Peyer's patch (tissue), 4 donors: Measurements from ENCODE around the gene ATP6V0E2. TPM values are rescaled to one million over a fixed set of nuclear protein-coding genes. Genes with fewer than 3 reads are reported as not detected.

Experiments used
- small RNA-seq, 2 donors: library from RNA; depleted of rRNA; stranded (forward); fragments of <200 nt; gene quantifications; one replicate each; pipeline ENCODE3, GENCODE V24; 2016
- total RNA-seq, 4 donors: library from RNA; depleted of rRNA; stranded (reverse); fragments of >200 nt; gene quantifications; one replicate each; pipeline ENCODE4 v1.1.0, GENCODE V29; 2016

Gene ATP6V0E2
- total RNA-seq, 4 donors from 2014 or later: 7.6 to 17.8 (median 11.1) TPM

Small RNA genes lying within 50 kb of the gene (small RNA-seq; reads per million reads assigned to genes)
- 0 reads per million in 2 donors for gene AC093458.1

Other genes starting within 250 kb of the ATP6V0E2 start
- gene ZNF467, start 100.4 kb upstream of the ATP6V0E2 start, total RNA-seq: 1 to 10 TPM in 3 of 4 donors, under 1 TPM in 1; 0.35 to 4.7 (median 3.1) TPM
- 10 to 100 TPM; 19.8 to 36.4 (median 23.0) TPM for gene ZNF862, start 35.6 kb upstream of the ATP6V0E2 start, total RNA-seq